Measurements from ENCODE around the gene INTS11.

Gene INTS11

DNA sequence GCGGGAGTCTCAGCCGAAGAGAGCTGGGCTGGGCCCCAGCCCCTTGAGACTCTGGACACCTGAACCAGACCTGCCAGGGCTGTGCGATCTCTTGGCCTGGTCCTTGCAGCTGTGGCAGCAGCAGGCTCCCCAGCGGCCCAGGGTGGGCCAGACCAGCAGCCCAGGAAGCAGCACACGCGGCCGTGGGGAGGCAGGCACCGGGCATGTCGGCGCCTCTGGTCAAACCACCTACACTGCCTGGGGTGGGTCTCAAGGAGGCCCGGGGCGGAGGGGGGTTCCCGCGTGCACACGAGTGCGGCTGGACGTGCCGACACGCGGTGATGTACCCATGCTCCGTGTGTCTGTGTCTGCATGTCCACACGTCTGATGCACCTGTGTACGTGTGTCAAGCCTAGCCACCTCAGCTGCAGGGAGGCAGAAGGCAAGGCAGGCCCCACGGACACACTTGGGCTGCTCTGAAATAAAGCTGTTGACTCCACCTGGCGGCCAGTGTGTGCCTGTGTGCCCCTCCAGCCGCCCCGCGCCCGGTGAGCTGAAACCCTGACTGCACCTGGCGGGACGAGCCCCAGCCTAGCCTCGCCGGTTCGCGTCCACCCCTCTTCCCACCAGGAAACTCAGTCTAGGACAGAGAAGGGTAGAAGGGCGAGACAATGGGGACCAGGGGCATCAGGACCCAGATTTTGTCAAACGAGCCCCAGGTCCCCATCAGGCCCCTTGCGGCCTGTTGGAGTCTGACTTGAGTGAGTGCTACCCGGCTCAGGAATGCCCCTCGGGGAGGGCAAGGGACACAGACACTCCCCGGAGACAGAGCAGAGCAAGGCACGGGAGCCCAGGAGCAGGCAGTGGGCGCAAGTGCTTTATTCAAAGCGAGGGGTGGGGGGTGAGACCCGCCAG, 32.7 kb downstream of the INTS11 start (continued):
- no peak for TF ChIP-seq ZNF473 (tag by site-specific recombination; IDR thresholded peaks at IDR 0.05)
- TF ChIP-seq, protein P1, sequence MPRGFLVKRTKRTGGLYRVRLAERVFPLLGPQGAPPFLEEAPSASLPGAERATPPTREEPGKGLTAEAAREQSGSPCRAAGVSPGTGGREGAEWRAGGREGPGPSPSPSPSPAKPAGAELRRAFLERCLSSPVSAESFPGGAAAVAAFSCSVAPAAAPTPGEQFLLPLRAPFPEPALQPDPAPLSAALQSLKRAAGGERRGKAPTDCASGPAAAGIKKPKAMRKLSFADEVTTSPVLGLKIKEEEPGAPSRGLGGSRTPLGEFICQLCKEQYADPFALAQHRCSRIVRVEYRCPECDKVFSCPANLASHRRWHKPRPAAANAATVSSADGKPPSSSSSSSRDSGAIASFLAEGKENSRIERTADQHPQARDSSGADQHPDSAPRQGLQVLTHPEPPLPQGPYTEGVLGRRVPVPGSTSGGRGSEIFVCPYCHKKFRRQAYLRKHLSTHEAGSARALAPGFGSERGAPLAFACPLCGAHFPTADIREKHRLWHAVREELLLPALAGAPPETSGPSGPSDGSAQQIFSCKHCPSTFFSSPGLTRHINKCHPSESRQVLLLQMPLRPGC (tag by site-specific recombination; IDR thresholded peaks at IDR 0.05), result no peak
- TF ChIP-seq ZXDB (tag by site-specific recombination; IDR thresholded peaks at IDR 0.05), result 0 out of 2 replicates have a peak, but pooled peaks have one; percentile 23
- TF ChIP-seq, protein P2, sequence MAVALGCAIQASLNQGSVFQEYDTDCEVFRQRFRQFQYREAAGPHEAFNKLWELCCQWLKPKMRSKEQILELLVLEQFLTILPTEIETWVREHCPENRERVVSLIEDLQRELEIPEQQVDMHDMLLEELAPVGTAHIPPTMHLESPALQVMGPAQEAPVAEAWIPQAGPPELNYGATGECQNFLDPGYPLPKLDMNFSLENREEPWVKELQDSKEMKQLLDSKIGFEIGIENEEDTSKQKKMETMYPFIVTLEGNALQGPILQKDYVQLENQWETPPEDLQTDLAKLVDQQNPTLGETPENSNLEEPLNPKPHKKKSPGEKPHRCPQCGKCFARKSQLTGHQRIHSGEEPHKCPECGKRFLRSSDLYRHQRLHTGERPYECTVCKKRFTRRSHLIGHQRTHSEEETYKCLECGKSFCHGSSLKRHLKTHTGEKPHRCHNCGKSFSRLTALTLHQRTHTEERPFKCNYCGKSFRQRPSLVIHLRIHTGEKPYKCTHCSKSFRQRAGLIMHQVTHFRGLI (tag by site-specific recombination; IDR thresholded peaks at IDR 0.05), result no peak
- TF ChIP-seq ZBTB17 (tag by site-specific recombination; IDR thresholded peaks at IDR 0.05), result no peak
- no peak for TF ChIP-seq RBAK (tag by site-specific recombination; IDR thresholded peaks at IDR 0.05)
- no peak for TF ChIP-seq ZFP3 (tag by site-specific recombination; IDR thresholded peaks at IDR 0.05; ENCODE audit: low read depth)
- TF ChIP-seq, protein P3, sequence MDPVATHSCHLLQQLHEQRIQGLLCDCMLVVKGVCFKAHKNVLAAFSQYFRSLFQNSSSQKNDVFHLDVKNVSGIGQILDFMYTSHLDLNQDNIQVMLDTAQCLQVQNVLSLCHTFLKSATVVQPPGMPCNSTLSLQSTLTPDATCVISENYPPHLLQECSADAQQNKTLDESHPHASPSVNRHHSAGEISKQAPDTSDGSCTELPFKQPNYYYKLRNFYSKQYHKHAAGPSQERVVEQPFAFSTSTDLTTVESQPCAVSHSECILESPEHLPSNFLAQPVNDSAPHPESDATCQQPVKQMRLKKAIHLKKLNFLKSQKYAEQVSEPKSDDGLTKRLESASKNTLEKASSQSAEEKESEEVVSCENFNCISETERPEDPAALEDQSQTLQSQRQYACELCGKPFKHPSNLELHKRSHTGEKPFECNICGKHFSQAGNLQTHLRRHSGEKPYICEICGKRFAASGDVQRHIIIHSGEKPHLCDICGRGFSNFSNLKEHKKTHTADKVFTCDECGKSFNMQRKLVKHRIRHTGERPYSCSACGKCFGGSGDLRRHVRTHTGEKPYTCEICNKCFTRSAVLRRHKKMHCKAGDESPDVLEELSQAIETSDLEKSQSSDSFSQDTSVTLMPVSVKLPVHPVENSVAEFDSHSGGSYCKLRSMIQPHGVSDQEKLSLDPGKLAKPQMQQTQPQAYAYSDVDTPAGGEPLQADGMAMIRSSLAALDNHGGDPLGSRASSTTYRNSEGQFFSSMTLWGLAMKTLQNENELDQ (tag by site-specific recombination; IDR thresholded peaks at IDR 0.05; ENCODE audit: low read depth), result no peak
- TF ChIP-seq SP7 (tag by site-specific recombination; IDR thresholded peaks at IDR 0.05), result peak; percentile 41
- no peak for TF ChIP-seq ZNF544 (tag by site-specific recombination; IDR thresholded peaks at IDR 0.05)
- TF ChIP-seq, protein P4, sequence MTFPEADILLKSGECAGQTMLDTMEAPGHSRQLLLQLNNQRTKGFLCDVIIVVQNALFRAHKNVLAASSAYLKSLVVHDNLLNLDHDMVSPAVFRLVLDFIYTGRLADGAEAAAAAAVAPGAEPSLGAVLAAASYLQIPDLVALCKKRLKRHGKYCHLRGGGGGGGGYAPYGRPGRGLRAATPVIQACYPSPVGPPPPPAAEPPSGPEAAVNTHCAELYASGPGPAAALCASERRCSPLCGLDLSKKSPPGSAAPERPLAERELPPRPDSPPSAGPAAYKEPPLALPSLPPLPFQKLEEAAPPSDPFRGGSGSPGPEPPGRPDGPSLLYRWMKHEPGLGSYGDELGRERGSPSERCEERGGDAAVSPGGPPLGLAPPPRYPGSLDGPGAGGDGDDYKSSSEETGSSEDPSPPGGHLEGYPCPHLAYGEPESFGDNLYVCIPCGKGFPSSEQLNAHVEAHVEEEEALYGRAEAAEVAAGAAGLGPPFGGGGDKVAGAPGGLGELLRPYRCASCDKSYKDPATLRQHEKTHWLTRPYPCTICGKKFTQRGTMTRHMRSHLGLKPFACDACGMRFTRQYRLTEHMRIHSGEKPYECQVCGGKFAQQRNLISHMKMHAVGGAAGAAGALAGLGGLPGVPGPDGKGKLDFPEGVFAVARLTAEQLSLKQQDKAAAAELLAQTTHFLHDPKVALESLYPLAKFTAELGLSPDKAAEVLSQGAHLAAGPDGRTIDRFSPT (tag by site-specific recombination; IDR thresholded peaks at IDR 0.05), result peak; percentile 36; the same call in 1 of the 2 replicates
- TF ChIP-seq ZNF221 (tag by site-specific recombination; IDR thresholded peaks at IDR 0.05; ENCODE audit: borderline replicate concordance), result no peak
- TF ChIP-seq, protein P5, sequence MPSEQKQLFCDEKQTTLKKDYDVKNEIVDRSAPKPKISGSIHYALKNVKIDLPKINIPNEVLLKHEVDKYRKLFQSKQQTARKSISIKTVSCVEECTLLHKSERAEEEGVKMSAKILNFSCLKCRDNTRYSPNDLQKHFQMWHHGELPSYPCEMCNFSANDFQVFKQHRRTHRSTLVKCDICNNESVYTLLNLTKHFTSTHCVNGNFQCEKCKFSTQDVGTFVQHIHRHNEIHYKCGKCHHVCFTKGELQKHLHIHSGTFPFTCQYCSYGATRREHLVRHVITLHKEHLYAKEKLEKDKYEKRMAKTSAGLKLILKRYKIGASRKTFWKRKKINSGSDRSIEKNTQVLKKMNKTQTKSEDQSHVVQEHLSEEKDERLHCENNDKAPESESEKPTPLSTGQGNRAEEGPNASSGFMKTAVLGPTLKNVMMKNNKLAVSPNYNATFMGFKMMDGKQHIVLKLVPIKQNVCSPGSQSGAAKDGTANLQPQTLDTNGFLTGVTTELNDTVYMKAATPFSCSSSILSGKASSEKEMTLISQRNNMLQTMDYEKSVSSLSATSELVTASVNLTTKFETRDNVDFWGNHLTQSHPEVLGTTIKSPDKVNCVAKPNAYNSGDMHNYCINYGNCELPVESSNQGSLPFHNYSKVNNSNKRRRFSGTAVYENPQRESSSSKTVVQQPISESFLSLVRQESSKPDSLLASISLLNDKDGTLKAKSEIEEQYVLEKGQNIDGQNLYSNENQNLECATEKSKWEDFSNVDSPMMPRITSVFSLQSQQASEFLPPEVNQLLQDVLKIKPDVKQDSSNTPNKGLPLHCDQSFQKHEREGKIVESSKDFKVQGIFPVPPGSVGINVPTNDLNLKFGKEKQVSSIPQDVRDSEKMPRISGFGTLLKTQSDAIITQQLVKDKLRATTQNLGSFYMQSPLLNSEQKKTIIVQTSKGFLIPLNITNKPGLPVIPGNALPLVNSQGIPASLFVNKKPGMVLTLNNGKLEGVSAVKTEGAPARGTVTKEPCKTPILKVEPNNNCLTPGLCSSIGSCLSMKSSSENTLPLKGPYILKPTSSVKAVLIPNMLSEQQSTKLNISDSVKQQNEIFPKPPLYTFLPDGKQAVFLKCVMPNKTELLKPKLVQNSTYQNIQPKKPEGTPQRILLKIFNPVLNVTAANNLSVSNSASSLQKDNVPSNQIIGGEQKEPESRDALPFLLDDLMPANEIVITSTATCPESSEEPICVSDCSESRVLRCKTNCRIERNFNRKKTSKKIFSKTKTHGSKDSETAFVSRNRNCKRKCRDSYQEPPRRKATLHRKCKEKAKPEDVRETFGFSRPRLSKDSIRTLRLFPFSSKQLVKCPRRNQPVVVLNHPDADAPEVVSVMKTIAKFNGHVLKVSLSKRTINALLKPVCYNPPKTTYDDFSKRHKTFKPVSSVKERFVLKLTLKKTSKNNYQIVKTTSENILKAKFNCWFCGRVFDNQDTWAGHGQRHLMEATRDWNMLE (tag by site-specific recombination; conservative IDR thresholded peaks at IDR 0.05; ENCODE audit: low read depth), result no peak
- TF ChIP-seq ZNF510 (tag by site-specific recombination; IDR thresholded peaks at IDR 0.05; ENCODE audit: insufficient replicate concordance), result no peak
- no peak for TF ChIP-seq ZNF366 (tag by site-specific recombination; conservative IDR thresholded peaks at IDR 0.05)
- TF ChIP-seq ZFP37 (tag by site-specific recombination; IDR thresholded peaks at IDR 0.05), result no peak
- TF ChIP-seq, protein P6, sequence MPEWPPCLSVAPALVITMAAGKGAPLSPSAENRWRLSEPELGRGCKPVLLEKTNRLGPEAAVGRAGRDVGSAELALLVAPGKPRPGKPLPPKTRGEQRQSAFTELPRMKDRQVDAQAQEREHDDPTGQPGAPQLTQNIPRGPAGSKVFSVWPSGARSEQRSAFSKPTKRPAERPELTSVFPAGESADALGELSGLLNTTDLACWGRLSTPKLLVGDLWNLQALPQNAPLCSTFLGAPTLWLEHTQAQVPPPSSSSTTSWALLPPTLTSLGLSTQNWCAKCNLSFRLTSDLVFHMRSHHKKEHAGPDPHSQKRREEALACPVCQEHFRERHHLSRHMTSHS (tag by site-specific recombination; IDR thresholded peaks at IDR 0.05), result no peak
- TF ChIP-seq ZNF48 (tag by site-specific recombination; IDR thresholded peaks at IDR 0.05), result no peak
- TF ChIP-seq ZNF585B (tag by site-specific recombination; IDR thresholded peaks at IDR 0.05), result no peak
- no peak for TF ChIP-seq ZNF37A (tag by site-specific recombination; IDR thresholded peaks at IDR 0.05)
- TF ChIP-seq SCRT2 (tag by site-specific recombination; IDR thresholded peaks at IDR 0.05), result peak; percentile 26; the same call in 1 of the 2 replicates
- no peak for TF ChIP-seq ZNF404 (tag by site-specific recombination; IDR thresholded peaks at IDR 0.05)
- TF ChIP-seq KLF7 (tag by site-specific recombination; IDR thresholded peaks at IDR 0.05; ENCODE audit: borderline replicate concordance), result no peak
- no peak; the same call in 1 of the 2 replicates for TF ChIP-seq KLF1 (tag by site-specific recombination; IDR thresholded peaks at IDR 0.05)
- no peak for TF ChIP-seq ZNF121 (tag by site-specific recombination; IDR thresholded peaks at IDR 0.05)
- no peak for TF ChIP-seq REPIN1 (tag by site-specific recombination; IDR thresholded peaks at IDR 0.05; ENCODE audit: low read depth)

Measured in HEK293 (cell line).